ENCODE data around the gene BCLAF1.

- TF ChIP-seq, protein P1, sequence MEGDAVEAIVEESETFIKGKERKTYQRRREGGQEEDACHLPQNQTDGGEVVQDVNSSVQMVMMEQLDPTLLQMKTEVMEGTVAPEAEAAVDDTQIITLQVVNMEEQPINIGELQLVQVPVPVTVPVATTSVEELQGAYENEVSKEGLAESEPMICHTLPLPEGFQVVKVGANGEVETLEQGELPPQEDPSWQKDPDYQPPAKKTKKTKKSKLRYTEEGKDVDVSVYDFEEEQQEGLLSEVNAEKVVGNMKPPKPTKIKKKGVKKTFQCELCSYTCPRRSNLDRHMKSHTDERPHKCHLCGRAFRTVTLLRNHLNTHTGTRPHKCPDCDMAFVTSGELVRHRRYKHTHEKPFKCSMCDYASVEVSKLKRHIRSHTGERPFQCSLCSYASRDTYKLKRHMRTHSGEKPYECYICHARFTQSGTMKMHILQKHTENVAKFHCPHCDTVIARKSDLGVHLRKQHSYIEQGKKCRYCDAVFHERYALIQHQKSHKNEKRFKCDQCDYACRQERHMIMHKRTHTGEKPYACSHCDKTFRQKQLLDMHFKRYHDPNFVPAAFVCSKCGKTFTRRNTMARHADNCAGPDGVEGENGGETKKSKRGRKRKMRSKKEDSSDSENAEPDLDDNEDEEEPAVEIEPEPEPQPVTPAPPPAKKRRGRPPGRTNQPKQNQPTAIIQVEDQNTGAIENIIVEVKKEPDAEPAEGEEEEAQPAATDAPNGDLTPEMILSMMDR (IDR thresholded peaks at IDR 0.05) = no peak
- no peak for TF ChIP-seq EP300 (IDR thresholded peaks at IDR 0.05)
- TF ChIP-seq POLR2AphosphoS5 (IDR thresholded peaks at IDR 0.05) = no peak
Observed at GRCh38 chr6:136280032-136280609, 9.5 kb downstream of the BCLAF1 start.
